Liver (tissue), 9 donors: Measurements from ENCODE around the gene HSFX1. TPM values are rescaled to one million over a fixed set of nuclear protein-coding genes. Genes with fewer than 3 reads are reported as not detected.
"Not testable (repeated sequence)": the region's sequence is repeated elsewhere in the genome, so short reads cannot be mapped to it uniquely, and the experiment has no call there.

ENCODE experiments used
- DNase-seq: peaks from one replicate; pipeline ENCODE4 v3.0.0-alpha.2; 2017; ENCODE audit warnings: low spot score
- H3K27ac ChIP-seq, 2 donors: one replicate each; pipeline ENCODE4 v1.7.0; 2013; ENCODE audit warnings: inconsistent platforms in 2 of 2, low read length in 2 of 2, control low read depth in 1 of 2, low read depth in 1 of 2, mild to moderate bottlenecking in 1 of 2
- H3K27me3 ChIP-seq, 4 donors: one replicate each; pipeline versions ENCODE4 v1.6.1 to v1.7.0; 2013; ENCODE audit warnings: low read length in 3 of 4, inconsistent platforms in 1 of 4, mild to moderate bottlenecking in 1 of 4, moderate library complexity in 1 of 4; ENCODE audit not compliant: control insufficient read depth in 4 of 4, insufficient read depth in 4 of 4
- H3K36me3 ChIP-seq, 4 donors: one replicate each; pipeline versions ENCODE4 v1.6.1 to v1.7.0; 2013; ENCODE audit warnings: low read length in 3 of 4, mild to moderate bottlenecking in 3 of 4, low read depth in 1 of 4, moderate library complexity in 1 of 4; ENCODE audit not compliant: control insufficient read depth in 4 of 4, insufficient read depth in 3 of 4
- H3K4me1 ChIP-seq, 4 donors: one replicate each; pipeline versions ENCODE4 v1.6.1 to v1.7.0; 2013; ENCODE audit warnings: low read length in 3 of 4, mild to moderate bottlenecking in 3 of 4, moderate library complexity in 1 of 4; ENCODE audit not compliant: control insufficient read depth in 4 of 4, insufficient read depth in 4 of 4
- H3K4me3 ChIP-seq, 3 donors: one replicate each; pipeline versions ENCODE4 v1.6.1 to v1.7.0; 2013; ENCODE audit warnings: low read length in 3 of 3, control low read depth in 1 of 3, low read depth in 1 of 3, mild to moderate bottlenecking in 1 of 3
- H3K9ac ChIP-seq, 2 donors: one replicate each; pipeline ENCODE4 v1.7.0; 2013; ENCODE audit warnings: low read length in 2 of 2, mild to moderate bottlenecking in 2 of 2, moderate library complexity in 2 of 2, control low read depth in 1 of 2, low read depth in 1 of 2
- H3K9me3 ChIP-seq, 4 donors: one replicate each; pipeline versions ENCODE4 v1.6.1 to v1.7.0; 2013; ENCODE audit warnings: low read length in 3 of 4; ENCODE audit not compliant: control insufficient read depth in 4 of 4
- ATF3 ChIP-seq: IDR thresholded peaks from 2 replicates; pipeline ENCODE4 v1.6.1; 2016; ENCODE audit warnings: antibody characterized with exemption
- CTCF ChIP-seq: fragments of 150-350 bp; IDR thresholded peaks from 2 replicates; pipeline ENCODE4 v1.5.1; 2017; ENCODE audit warnings: improper control_type of control experiment, low read depth, low read length; ENCODE audit not compliant: missing input control
- EGR1 ChIP-seq, 2 donors: IDR thresholded peaks; 2 replicates each; pipeline ENCODE4 v1.6.1; 2016 to 2018; ENCODE audit warnings: antibody characterized with exemption in 2 of 2, low read depth in 2 of 2
- FOXA2 ChIP-seq: IDR thresholded peaks from 2 replicates; pipeline ENCODE4 v1.6.1; 2016; ENCODE audit warnings: antibody characterized with exemption
- GABPA ChIP-seq, 2 donors: IDR thresholded peaks in 1 of 2; conservative IDR thresholded peaks in 1 of 2; 2 replicates each; pipeline ENCODE4 v1.6.1; 2016; ENCODE audit warnings: antibody characterized with exemption in 2 of 2, mild to moderate bottlenecking in 1 of 2, moderate library complexity in 1 of 2
- HNF4A ChIP-seq, 2 donors: conservative IDR thresholded peaks; 2 replicates each; pipeline ENCODE4 v1.6.1; 2016; ENCODE audit warnings: antibody characterized with exemption in 2 of 2, mild to moderate bottlenecking in 2 of 2
- HNF4G ChIP-seq: IDR thresholded peaks from 2 replicates; pipeline ENCODE4 v1.6.1; 2016; ENCODE audit warnings: antibody characterized with exemption
- MAX ChIP-seq: IDR thresholded peaks from 2 replicates; pipeline ENCODE4 v1.6.1; 2016; ENCODE audit warnings: antibody characterized with exemption
- REST ChIP-seq: IDR thresholded peaks from 2 replicates; pipeline ENCODE4 v1.6.1; 2016; ENCODE audit warnings: antibody characterized with exemption, mild to moderate bottlenecking
- RXRA ChIP-seq, 2 donors: IDR thresholded peaks; 2 replicates each; pipeline ENCODE4 v1.6.1; 2017 to 2018; ENCODE audit warnings: antibody characterized with exemption in 2 of 2, mild to moderate bottlenecking in 1 of 2
- SP1 ChIP-seq: IDR thresholded peaks from 2 replicates; pipeline ENCODE4 v1.6.1; 2018; ENCODE audit warnings: antibody characterized with exemption, mild to moderate bottlenecking
- YY1 ChIP-seq: IDR thresholded peaks from 2 replicates; pipeline ENCODE4 v1.6.1; 2016; ENCODE audit warnings: antibody characterized with exemption, mild to moderate bottlenecking
- ZBTB33 ChIP-seq: IDR thresholded peaks from 2 replicates; pipeline ENCODE4 v1.6.1; 2016; ENCODE audit warnings: antibody characterized with exemption
- WGBS: extraction: QIAGEN DNeasy Blood & Tissue Kit; methylation state at CpG from one replicate; pipeline ENCODE4 v1.1.7; 2013; 5-methylcytosine and 5-hydroxymethylcytosine counted together
- polyA plus RNA-seq, 2 donors: library from polyadenylated mRNA; stranded (reverse) in 1 of 2; unstranded in 1 of 2; fragments of 200-250 nt in 1 of 2; fragments of >200 nt in 1 of 2; fragmentation: Nextera tagmentation in 1 of 2; extraction: Ambion mirVana in 1 of 2; gene quantifications; one replicate each; pipeline versions ENCODE4 v1.2.1 to v1.2.3, GENCODE V29; 2013 to 2015
- total RNA-seq, 2 donors: library from RNA; depleted of rRNA; stranded (reverse); fragments of >200 nt; gene quantifications; one replicate each; pipeline ENCODE4 v1.2.3, GENCODE V29; 2014
- donor health status: healthy.
- donor health status: healthy.
- donor health status: healthy.
- donor health status: healthy.
- donor health status: healthy.

HSFX1 gene
- total and polyA plus RNA-seq, 4 donors: 0.17 to 0.92 (median 0.23) TPM

- Histone ChIP-seq H3K27me3 (no peaks in the 10 kb centered on the region), H3K36me3 (no peaks in the 10 kb centered on the region), H3K4me3 (no peak overlapping the region), H3K4me1 (no peaks in the 10 kb centered on the region), H3K27ac (no peak overlapping the region), H3K9me3 (no peaks in the 10 kb centered on the region), H3K9ac (no peak overlapping the region)
- 94% methylated on average over 18 of the region's 18 CpGs for WGBS
- no peak for DNase-seq
- TF ChIP-seq CTCF (no peak), HNF4A (conservative IDR thresholded peaks at IDR 0.05) (no peak), REST (no peak), MAX (no peak), SP1 (no peak), YY1 (no peak), EGR1 (IDR thresholded peaks at IDR 0.05; ENCODE audit: low read depth in 2 of 2) (no peak), RXRA (IDR thresholded peaks at IDR 0.05) (no peak), GABPA (IDR thresholded peaks at IDR 0.05 in 1 of 2, conservative IDR thresholded peaks at IDR 0.05 in 1 of 2) (no peak), ZBTB33 (no peak), FOXA2 (no peak), ATF3 (no peak), HNF4G (no peak)
These were observed 15.7 kb upstream of the HSFX1 start for GRCh38 chrX:149758068-149758714.

- 96% methylated on average over 16 of the region's 17 CpGs for WGBS
- H3K9ac ChIP-seq, H3K27ac ChIP-seq, H3K9me3 ChIP-seq, H3K27me3 ChIP-seq, H3K36me3 ChIP-seq, H3K4me3 ChIP-seq, H3K4me1 ChIP-seq, DNase-seq: not testable (repeated sequence)
These were observed 15.2 kb upstream of the HSFX1 start for GRCh38 chrX:149758715-149759078.
